H9 (cell line): Measurements from ENCODE around the gene TNRC18. TPM values are rescaled to one million over a fixed set of nuclear protein-coding genes. Genes with fewer than 3 reads are reported as not detected.
A peak's percentile ranks its signal among the peaks of the same experiment; 100 is the strongest.

ENCODE experiments used
- DNase-seq: peaks from one replicate; pipeline ENCODE4 v3.0.0-alpha.2; 2017
- H2AFZ ChIP-seq: one replicate; pipeline ENCODE4 v1.6.1; 2013; ENCODE audit warnings: mild to moderate bottlenecking, low read length, control low read depth, moderate library complexity
- H2AK5ac ChIP-seq: 2 replicates; pipeline ENCODE4 v1.6.1; 2013; ENCODE audit warnings: low read length, control low read depth, mixed read lengths; ENCODE audit not compliant: insufficient read length
- H2BK120ac ChIP-seq: one replicate; pipeline ENCODE4 v1.6.1; 2013; ENCODE audit warnings: low read depth, mild to moderate bottlenecking, low read length, control low read depth, inconsistent platforms; ENCODE audit not compliant: poor library complexity, severe bottlenecking
- H2BK12ac ChIP-seq: 2 replicates; pipeline ENCODE4 v1.6.1; 2013; ENCODE audit warnings: low read length, control low read depth, mixed read lengths, low read depth; ENCODE audit not compliant: insufficient read length
- H2BK15ac ChIP-seq: 2 replicates; pipeline ENCODE4 v1.6.1; 2013; ENCODE audit warnings: low read depth, low read length, control low read depth
- H2BK20ac ChIP-seq: one replicate; pipeline ENCODE4 v1.6.1; 2013; ENCODE audit warnings: low read depth, mild to moderate bottlenecking, low read length, control low read depth, inconsistent platforms; ENCODE audit not compliant: poor library complexity, severe bottlenecking
- H2BK5ac ChIP-seq: 2 replicates; pipeline ENCODE4 v1.6.1; 2013; ENCODE audit warnings: low read length, control low read depth, mixed read lengths; ENCODE audit not compliant: insufficient read length
- H3K14ac ChIP-seq: 2 replicates; pipeline ENCODE4 v1.6.1; 2013; ENCODE audit warnings: low read length, control low read depth; ENCODE audit not compliant: insufficient read depth
- H3K18ac ChIP-seq: 2 replicates; pipeline ENCODE4 v1.6.1; 2013; ENCODE audit warnings: low read depth, mild to moderate bottlenecking, mixed read lengths, low read length, control low read depth; ENCODE audit not compliant: insufficient read length
- H3K23ac ChIP-seq: 2 replicates; pipeline ENCODE4 v1.6.1; 2013; ENCODE audit warnings: low read length, control low read depth, mixed read lengths, low read depth; ENCODE audit not compliant: insufficient read length
- H3K23me2 ChIP-seq: 2 replicates; pipeline ENCODE4 v1.6.1; 2013; ENCODE audit warnings: low read depth, mild to moderate bottlenecking, mixed read lengths, low read length, control low read depth; ENCODE audit not compliant: insufficient read length, poor library complexity, severe bottlenecking
- H3K27ac ChIP-seq: 2 replicates; pipeline ENCODE4 v1.5.1; 2013; ENCODE audit warnings: low read length, control low read depth, mixed read lengths, low read depth; ENCODE audit not compliant: insufficient read length
- H3K27me3 ChIP-seq: 2 replicates; pipeline ENCODE4 v1.6.1; 2013; ENCODE audit warnings: low read length, control low read depth, inconsistent platforms; ENCODE audit not compliant: insufficient read depth
- H3K4ac ChIP-seq: 2 replicates; pipeline ENCODE4 v1.6.1; 2013; ENCODE audit warnings: low read depth, mild to moderate bottlenecking, control low read depth, inconsistent platforms, low read length, moderate library complexity
- H3K4me1 ChIP-seq: 2 replicates; pipeline ENCODE4 v1.6.1; 2013; ENCODE audit warnings: low read length, control low read depth, inconsistent platforms; ENCODE audit not compliant: insufficient read depth
- H3K4me2 ChIP-seq: 2 replicates; pipeline ENCODE4 v1.6.1; 2013; ENCODE audit warnings: low read length, control low read depth, mixed read lengths; ENCODE audit not compliant: insufficient read length, insufficient read depth
- H3K56ac ChIP-seq: 2 replicates; pipeline ENCODE4 v1.6.1; 2013; ENCODE audit warnings: low read depth, mild to moderate bottlenecking, mixed read lengths, low read length, control low read depth; ENCODE audit not compliant: insufficient read length
- H3K79me1 ChIP-seq: 2 replicates; pipeline ENCODE4 v1.6.1; 2013; ENCODE audit warnings: low read depth, mild to moderate bottlenecking, moderate library complexity, low read length, control low read depth, inconsistent platforms; ENCODE audit not compliant: insufficient read depth, poor library complexity, severe bottlenecking
- H3K79me2 ChIP-seq: 2 replicates; pipeline ENCODE4 v1.6.1; 2013; ENCODE audit warnings: low read length, control low read depth, inconsistent platforms; ENCODE audit not compliant: insufficient read depth
- H3K9ac ChIP-seq: 2 replicates; pipeline ENCODE4 v1.6.1; 2013; ENCODE audit warnings: low read length, control low read depth, mixed read lengths; ENCODE audit not compliant: insufficient read length; ENCODE audit errors: extremely low read depth
- H3K9me3 ChIP-seq: one replicate; pipeline ENCODE4 v1.6.1; 2013; ENCODE audit warnings: low read depth, low read length, inconsistent platforms; ENCODE audit not compliant: control insufficient read depth
- H3T11ph ChIP-seq: one replicate; pipeline ENCODE4 v1.6.1; 2013; ENCODE audit warnings: mild to moderate bottlenecking, low read length, control low read depth, inconsistent platforms
- H4K20me1 ChIP-seq: one replicate; pipeline ENCODE4 v1.6.1; 2013; ENCODE audit not compliant: control insufficient read depth, insufficient read length, insufficient read depth
- H4K5ac ChIP-seq: 2 replicates; pipeline ENCODE4 v1.6.1; 2013; ENCODE audit warnings: low read depth, mild to moderate bottlenecking, mixed read lengths, low read length, control low read depth; ENCODE audit not compliant: insufficient read length
- H4K8ac ChIP-seq: replicated peaks from 2 replicates; pipeline ENCODE4 v1.6.1; 2013; ENCODE audit warnings: low read length, control low read depth, mixed read lengths, low read depth; ENCODE audit not compliant: insufficient read length
- H4K91ac ChIP-seq: 2 replicates; pipeline ENCODE4 v1.6.1; 2013; ENCODE audit warnings: low read depth, mild to moderate bottlenecking, moderate library complexity, mixed read lengths, low read length, control low read depth; ENCODE audit not compliant: insufficient read length
- H3K27ac Mint-ChIP-seq, 3 experiments: 2 replicates in 2 of 3; 3 replicates in 1 of 3; pipeline ENCODE4 v1.8.0; 2020 to 2021; ENCODE audit warnings: mixed read lengths in 3 of 3, mild to moderate bottlenecking in 1 of 3, moderate library complexity in 1 of 3
- H3K27me3 Mint-ChIP-seq: 2 replicates; pipeline ENCODE4 v1.8.0; 2021; ENCODE audit warnings: low read depth, mild to moderate bottlenecking, moderate library complexity, mixed read lengths
- H3K36me3 Mint-ChIP-seq, 3 experiments: 2 replicates in 2 of 3; 3 replicates in 1 of 3; pipeline ENCODE4 v1.8.0; 2020 to 2021; ENCODE audit warnings: low read depth in 3 of 3, mixed read lengths in 3 of 3; ENCODE audit not compliant: insufficient read depth in 1 of 3
- H3K4me1 Mint-ChIP-seq, 2 experiments: 2 replicates each; pipeline ENCODE4 v1.8.0; 2020; ENCODE audit warnings: mixed read lengths in 2 of 2
- H3K4me3 Mint-ChIP-seq, 2 experiments: 2 replicates in 1 of 2; 3 replicates in 1 of 2; pipeline ENCODE4 v1.8.0; 2020 to 2021; ENCODE audit warnings: mild to moderate bottlenecking in 2 of 2, mixed read lengths in 2 of 2, moderate library complexity in 1 of 2
- H3K9me3 Mint-ChIP-seq, 2 experiments: 2 replicates in 1 of 2; 3 replicates in 1 of 2; pipeline ENCODE4 v1.8.0; 2020; ENCODE audit warnings: mild to moderate bottlenecking in 2 of 2, mixed read lengths in 2 of 2, moderate library complexity in 1 of 2
- WGBS: extraction: QIAGEN DNeasy Blood & Tissue Kit; methylation state at CpG from one replicate; pipeline ENCODE4 v1.1.7; 2013; ENCODE audit warnings: missing lambda C conversion rate, low lambda C conversion rate, mixed read lengths; ENCODE audit not compliant: insufficient read length; ENCODE audit errors: extremely low coverage; 5-methylcytosine and 5-hydroxymethylcytosine counted together
- total RNA-seq: library from RNA; stranded (reverse); gene quantifications from 2 replicates; pipeline ENCODE4 v1.2.1, GENCODE V29; 2021
- TF ChIP-seq, protein P1 (sequence below): fragments of 200-600 bp; sonication (generic); conservative IDR thresholded peaks from 3 replicates; pipeline ENCODE4 v1.8.0; 2021; ENCODE audit warnings: antibody characterized with exemption, mild to moderate bottlenecking

TNRC18 gene
- total RNA-seq, 1 experiment from 2014 or later: 21.2 TPM

DNA sequence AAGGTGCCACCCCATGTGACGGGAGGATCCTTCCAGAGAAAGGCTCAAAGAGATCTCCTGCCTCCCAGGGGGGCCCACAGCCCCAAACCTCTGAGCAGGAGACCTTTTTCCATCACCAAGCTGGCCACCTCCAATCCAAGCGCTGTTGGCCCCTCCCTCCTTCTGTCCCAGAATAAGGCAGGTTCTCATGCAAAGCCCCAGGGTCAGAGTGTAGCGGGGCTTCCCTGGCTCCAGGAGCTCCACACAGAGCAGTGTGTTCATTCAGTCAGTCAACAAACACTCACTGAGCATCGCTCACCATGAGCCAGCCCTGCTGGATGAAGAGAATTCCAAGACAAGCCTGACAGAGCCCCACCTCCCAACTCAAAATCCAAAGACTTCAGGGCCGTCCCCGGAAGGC is 39.0 kb downstream of the TNRC18 start:
- H3K79me1 ChIP-seq: no peaks in the 10 kb centered on the region
- no peak overlapping the region for H2AK5ac ChIP-seq
- no peaks in the 10 kb centered on the region for H4K20me1 ChIP-seq
- no peak overlapping the region for H2BK12ac ChIP-seq
- H2BK5ac ChIP-seq: no peak overlapping the region
- no peaks in the 10 kb centered on the region for H3K23me2 ChIP-seq
- Mint-ChIP-seq H3K4me3 (no peak overlapping the region), H3K4me1 (peaks cover 2 to 23% of the 10 kb centered on the region in 2 experiments), H3K36me3 (peaks cover 0 to 5% (median 0%) of the 10 kb centered on the region in 3 experiments; a peak in 2 of 7 replicates), H3K27ac (peak overlapping the region in 1 of 3 experiments; percentile 52; a peak in 1 of 7 replicates), H3K27me3 (no peaks in the 10 kb centered on the region; the same call in 1 of the 2 replicates), H3K9me3 (no peaks in the 10 kb centered on the region)
- TF ChIP-seq, protein P1, sequence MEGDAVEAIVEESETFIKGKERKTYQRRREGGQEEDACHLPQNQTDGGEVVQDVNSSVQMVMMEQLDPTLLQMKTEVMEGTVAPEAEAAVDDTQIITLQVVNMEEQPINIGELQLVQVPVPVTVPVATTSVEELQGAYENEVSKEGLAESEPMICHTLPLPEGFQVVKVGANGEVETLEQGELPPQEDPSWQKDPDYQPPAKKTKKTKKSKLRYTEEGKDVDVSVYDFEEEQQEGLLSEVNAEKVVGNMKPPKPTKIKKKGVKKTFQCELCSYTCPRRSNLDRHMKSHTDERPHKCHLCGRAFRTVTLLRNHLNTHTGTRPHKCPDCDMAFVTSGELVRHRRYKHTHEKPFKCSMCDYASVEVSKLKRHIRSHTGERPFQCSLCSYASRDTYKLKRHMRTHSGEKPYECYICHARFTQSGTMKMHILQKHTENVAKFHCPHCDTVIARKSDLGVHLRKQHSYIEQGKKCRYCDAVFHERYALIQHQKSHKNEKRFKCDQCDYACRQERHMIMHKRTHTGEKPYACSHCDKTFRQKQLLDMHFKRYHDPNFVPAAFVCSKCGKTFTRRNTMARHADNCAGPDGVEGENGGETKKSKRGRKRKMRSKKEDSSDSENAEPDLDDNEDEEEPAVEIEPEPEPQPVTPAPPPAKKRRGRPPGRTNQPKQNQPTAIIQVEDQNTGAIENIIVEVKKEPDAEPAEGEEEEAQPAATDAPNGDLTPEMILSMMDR: no peak
- H3K18ac ChIP-seq: no peak overlapping the region
- no peak overlapping the region for H4K8ac ChIP-seq
- H2AFZ ChIP-seq: no peak overlapping the region
- H2BK20ac ChIP-seq: no peak overlapping the region
- no peaks in the 10 kb centered on the region for H3K27me3 ChIP-seq
- H3K56ac ChIP-seq: no peak overlapping the region
- no peak overlapping the region for H3K14ac ChIP-seq
- H3K79me2 ChIP-seq: no peaks in the 10 kb centered on the region
- H3T11ph ChIP-seq: no peak overlapping the region
- H3K23ac ChIP-seq: no peak overlapping the region
- H2BK15ac ChIP-seq: no peak overlapping the region
- no peak overlapping the region for H3K27ac ChIP-seq
- no peak overlapping the region for H3K4me2 ChIP-seq
- no peak overlapping the region for H4K5ac ChIP-seq
- H4K91ac ChIP-seq: no peak overlapping the region
- no peak overlapping the region for H3K4ac ChIP-seq
- no peaks in the 10 kb centered on the region for H3K9me3 ChIP-seq
- no CpG with 5 or more reads among the region's 6 CpGs for WGBS
- H2BK120ac ChIP-seq: no peak overlapping the region
- DNase-seq: no peak
- H3K4me1 ChIP-seq: peaks cover 3% of the 10 kb centered on the region; the same call in 1 of the 2 replicates
- no peak overlapping the region for H3K9ac ChIP-seq
